HCT116 (cell line): ENCODE data around the gene USH1C. TPM values are rescaled to one million over a fixed set of nuclear protein-coding genes. Genes with fewer than 3 reads are reported as not detected.

Experiments
- ATAC-seq: fragments of 200-7000 bp; cut with Tn5 transposase; 2 replicates; pipeline ENCODE4 v1.9.1; 2020; ENCODE audit warnings: mild to moderate bottlenecking, moderate library complexity
- BruUV-seq: library from RNA; stranded (reverse); fragments of 400-500 nt; replicated peaks from 2 replicates; lab custom pipeline; 2021; lab: Mats Ljungman, UMichigan
- CTCF ChIA-PET: fragments of 300-600 bp; sonication (Branson Sonifier 250); formaldehyde crosslinking; loops from one replicate; lab custom pipeline; 2021; ENCODE audit warnings: antibody characterized with exemption; lab: Charles Lee
- POLR2A ChIA-PET: fragments of 300-600, 350-600 bp; sonication (Branson Sonifier 250); formaldehyde crosslinking; loops from one replicate; lab custom pipeline; 2021; ENCODE audit warnings: antibody characterized with exemption; lab: Charles Lee
- RAD21 ChIA-PET, 2 experiments: fragments of 300-600 bp; sonication (Branson Sonifier 250); formaldehyde crosslinking; loops; one replicate each; lab custom pipeline; 2023; ENCODE audit warnings: low total read pairs in 2 of 2; ENCODE audit not compliant: uncharacterized antibody in 2 of 2, unreplicated experiment in 2 of 2, low non-redundant PET in 1 of 2; lab: Charles Lee
- DNase-seq: peaks from one replicate; pipeline ENCODE4 v3.0.0-alpha.2; 2010; ENCODE audit warnings: low read depth, low spot score
- H2AFZ ChIP-seq: fragments of 200-600 bp; shearing (Covaris generic), sonication (generic); 2 replicates; pipeline ENCODE4 v1.6.1; 2017; ENCODE audit warnings: low read depth, mixed run types, mixed read lengths, antibody characterized with exemption, low read length; ENCODE audit not compliant: poor library complexity, severe bottlenecking
- H3K27ac ChIP-seq: 2 replicates; pipeline ENCODE4 v1.5.1; 2012; ENCODE audit warnings: low read depth, low read length
- H3K27me3 ChIP-seq: fragments of 200-600 bp; sonication (generic); 2 replicates; pipeline ENCODE4 v1.6.1; 2016; ENCODE audit warnings: mixed run types, low read length, mixed read lengths; ENCODE audit not compliant: insufficient read depth
- H3K36me3 ChIP-seq, 2 experiments: fragments of 200-500 bp in 1 of 2; fragments of 200-600 bp in 1 of 2; sonication (Bioruptor generic) in 1 of 2; sonication (generic) in 1 of 2; 2 replicates each; pipeline versions ENCODE4 v1.5.1 to v1.6.1; 2014 to 2016; ENCODE audit warnings: low read length in 2 of 2, inconsistent platforms in 1 of 2, mixed read lengths in 1 of 2, mixed run types in 1 of 2; ENCODE audit not compliant: insufficient read depth in 2 of 2, control insufficient read depth in 1 of 2
- H3K4me1 ChIP-seq, 2 experiments: fragments of 200-600 bp in 1 of 2; sonication (generic) in 1 of 2; 2 replicates each; pipeline versions ENCODE4 v1.5.1 to v1.6.1; 2012 to 2017; ENCODE audit warnings: low read length in 2 of 2, inconsistent platforms in 1 of 2, mild to moderate bottlenecking in 1 of 2, mixed read lengths in 1 of 2, mixed run types in 1 of 2, moderate library complexity in 1 of 2; ENCODE audit not compliant: insufficient read depth in 2 of 2, control insufficient read depth in 1 of 2
- H3K4me2 ChIP-seq: fragments of 200-600 bp; sonication (generic); 2 replicates; pipeline ENCODE4 v1.6.1; 2017; ENCODE audit warnings: mixed run types, low read length, mixed read lengths
- H3K4me3 ChIP-seq, 2 experiments: fragments of 200-600 bp in 1 of 2; sonication (generic) in 1 of 2; replicated peaks in 1 of 2; 2 replicates each; pipeline ENCODE4 v1.5.1; 2011 to 2016; ENCODE audit warnings: low read length in 2 of 2, control low read depth in 1 of 2, low read depth in 1 of 2, mild to moderate bottlenecking in 1 of 2, mixed read lengths in 1 of 2, mixed run types in 1 of 2
- H3K79me2 ChIP-seq: fragments of 200-600 bp; sonication (generic); 2 replicates; pipeline ENCODE4 v1.6.1; 2017; ENCODE audit warnings: mild to moderate bottlenecking, mixed run types, low read length, moderate library complexity, mixed read lengths; ENCODE audit not compliant: insufficient read depth
- H3K9ac ChIP-seq: fragments of 200-600 bp; sonication (generic); 2 replicates; pipeline ENCODE4 v1.6.1; 2016; ENCODE audit warnings: low read length, mixed read lengths
- H3K9me2 ChIP-seq: fragments of 200-600 bp; sonication (generic), shearing (Covaris generic); 2 replicates; pipeline ENCODE4 v1.6.1; 2017; ENCODE audit warnings: mixed run types, mild to moderate bottlenecking, moderate library complexity; ENCODE audit not compliant: insufficient read depth
- H3K9me3 ChIP-seq, 2 experiments: fragments of 200-500 bp in 1 of 2; fragments of 200-600 bp in 1 of 2; sonication (Bioruptor generic) in 1 of 2; sonication (generic) in 1 of 2; 2 replicates each; pipeline ENCODE4 v1.6.1; 2014 to 2017; ENCODE audit warnings: low read length in 2 of 2, mixed read lengths in 2 of 2, inconsistent platforms in 1 of 2, low read depth in 1 of 2, mild to moderate bottlenecking in 1 of 2, mixed run types in 1 of 2, moderate library complexity in 1 of 2; ENCODE audit not compliant: control insufficient read depth in 1 of 2, insufficient read depth in 1 of 2
- H4K20me1 ChIP-seq: fragments of 200-600 bp; sonication (generic), shearing (Covaris generic); 2 replicates; pipeline ENCODE4 v1.6.1; 2017; ENCODE audit warnings: mixed run types, mild to moderate bottlenecking, moderate library complexity; ENCODE audit not compliant: insufficient read depth
- ATF3 ChIP-seq: IDR thresholded peaks from 2 replicates; pipeline ENCODE4 v1.6.1; 2012
- CEBPB ChIP-seq: IDR thresholded peaks from 2 replicates; pipeline ENCODE4 v1.6.1; 2012; ENCODE audit warnings: low read depth
- ELF1 ChIP-seq: IDR thresholded peaks from 2 replicates; pipeline ENCODE4 v1.6.1; 2012; ENCODE audit warnings: low read depth, borderline replicate concordance
- EZH2phosphoT487 ChIP-seq: fragments of 200-600 bp; IDR thresholded peaks from 2 replicates; pipeline ENCODE4 v1.6.1; 2018; ENCODE audit warnings: antibody characterized with exemption, borderline replicate concordance
- FOSL1 ChIP-seq: IDR thresholded peaks from 2 replicates; pipeline ENCODE4 v1.6.1; 2012; ENCODE audit warnings: low read depth
- JUND ChIP-seq: IDR thresholded peaks from 2 replicates; pipeline ENCODE4 v1.6.1; 2012
- MAX ChIP-seq: IDR thresholded peaks from 2 replicates; pipeline ENCODE4 v1.6.1; 2012
- POLR2A ChIP-seq: IDR thresholded peaks from 2 replicates; pipeline ENCODE4 v1.7.0; 2011; ENCODE audit warnings: borderline replicate concordance; ENCODE audit not compliant: insufficient read depth, insufficient read length; ENCODE audit errors: extremely low read depth
- POLR2AphosphoS5 ChIP-seq: IDR thresholded peaks from 2 replicates; pipeline ENCODE4 v1.6.1; 2011; ENCODE audit warnings: mild to moderate bottlenecking, low read depth, low read length, moderate library complexity
- REST ChIP-seq: IDR thresholded peaks from 2 replicates; pipeline ENCODE4 v1.6.1; 2012; ENCODE audit warnings: low read depth
- SIN3A ChIP-seq: IDR thresholded peaks from 2 replicates; pipeline ENCODE4 v1.6.1; 2012; ENCODE audit warnings: low read depth
- SP1 ChIP-seq: IDR thresholded peaks from 2 replicates; pipeline ENCODE4 v1.6.1; 2012; ENCODE audit warnings: low read depth
- SRF ChIP-seq: IDR thresholded peaks from 2 replicates; pipeline ENCODE4 v1.6.1; 2012; ENCODE audit warnings: low read depth
- TCF7L2 ChIP-seq: IDR thresholded peaks from 2 replicates; pipeline ENCODE4 v1.7.0; 2011; ENCODE audit warnings: borderline replicate concordance, inconsistent platforms; ENCODE audit not compliant: insufficient read depth, insufficient read length; ENCODE audit errors: extremely low read depth
- YY1 ChIP-seq: IDR thresholded peaks from 2 replicates; pipeline ENCODE4 v1.6.1; 2011; ENCODE audit warnings: low read length, low read depth, moderate library complexity, mild to moderate bottlenecking; ENCODE audit not compliant: insufficient replicate concordance; ENCODE audit errors: extremely low read depth
- ZFX ChIP-seq: fragments of 450-650 bp; IDR thresholded peaks from 2 replicates; pipeline ENCODE4 v1.6.1; 2017
- ZNF274 ChIP-seq: fragments of 200-500 bp; sonication (Bioruptor generic); IDR thresholded peaks from 2 replicates; pipeline ENCODE4 v1.6.1; 2014; ENCODE audit warnings: mild to moderate bottlenecking, low read depth, low read length, inconsistent platforms
- intact Hi-C: fragments of 100-400 bp; cut with micrococcal nuclease; formaldehyde crosslinking; loops from 2 replicates; pipeline ENCODE4 v1.10.0; 2022
- total RNA-seq: library from RNA; stranded (reverse); gene quantifications from one replicate; pipeline ENCODE4 v1.2.1, GENCODE V29; 2021; ENCODE audit not compliant: unreplicated experiment

USH1C gene
- total RNA-seq, 1 experiment from 2014 or later = 13.4 TPM

GRCh38 chr11:17542249-17542648, 2.0 kb downstream of the USH1C start:
- no peak overlapping the region for H3K9ac ChIP-seq
- CTCF ChIA-PET = interaction anchor here (1.1 to 1.5 kb wide), 2 partner anchors 14 to 189 kb away, joined by 4 to 8 read pairs; no protein-coding TSS in a partner anchor
- no peaks in the 10 kb centered on the region for H3K9me3 ChIP-seq
- no peak for TF ChIP-seq POLR2A
- no peak for TF ChIP-seq CEBPB
- TF ChIP-seq ZFX = no peak
- no peak for TF ChIP-seq SP1
- TF ChIP-seq FOSL1 = no peak
- TF ChIP-seq ELF1 = no peak
- no peak for TF ChIP-seq ZNF274
- no peak for TF ChIP-seq SIN3A
- no peak overlapping the region for H3K27ac ChIP-seq
- no peaks in the 10 kb centered on the region for H4K20me1 ChIP-seq
- no peaks in the 10 kb centered on the region for H3K27me3 ChIP-seq
- RAD21 ChIA-PET = no interaction called here
- peak overlapping the region; percentile 31; the same call in 1 of the 2 replicates for H3K4me2 ChIP-seq
- H3K36me3 ChIP-seq = no peaks in the 10 kb centered on the region
- H2AFZ ChIP-seq = no peak overlapping the region
- no TSS peak for BruUV-seq
- ATAC-seq (no peak), DNase-seq (no peak)
- POLR2A ChIA-PET = no interaction called here
- H3K79me2 ChIP-seq = no peaks in the 10 kb centered on the region
- intact Hi-C loops = no loop called here
- H3K4me1 ChIP-seq = peaks cover 4 to 22% of the 10 kb centered on the region in 2 experiments; a peak in 3 of 4 replicates
- no peaks in the 10 kb centered on the region for H3K9me2 ChIP-seq
- no peak overlapping the region for H3K4me3 ChIP-seq

- no peak overlapping the region for H3K4me3 ChIP-seq
- ATAC-seq = no peak
- H3K27me3 ChIP-seq = no peaks in the 10 kb centered on the region
- TF ChIP-seq YY1 (no peak), REST (no peak), FOSL1 (no peak), TCF7L2 (no peak), JUND (no peak), CEBPB (no peak), SRF (no peak), SP1 (no peak), POLR2AphosphoS5 (no peak), POLR2A (no peak), MAX (no peak), EZH2phosphoT487 (no peak), SIN3A (no peak), ATF3 (no peak)
- TF ChIP-seq, all 23 proteins: peak for 0
- H3K9me2 ChIP-seq = no peaks in the 10 kb centered on the region
- no peak overlapping the region for H3K9ac ChIP-seq
- H3K9me3 ChIP-seq = no peaks in the 10 kb centered on the region
- BruUV-seq = no TSS peak
- ChIA-PET RAD21 (no interaction called here), POLR2A (no interaction called here), CTCF (no interaction called here)
- no peaks in the 10 kb centered on the region for H3K36me3 ChIP-seq
- H4K20me1 ChIP-seq = no peaks in the 10 kb centered on the region
- no peak for DNase-seq
- H3K79me2 ChIP-seq = no peaks in the 10 kb centered on the region
- intact Hi-C loops = no loop called here
- no peak overlapping the region for H3K4me2 ChIP-seq
- H2AFZ ChIP-seq = no peak overlapping the region
- H3K4me1 ChIP-seq = peaks cover 4 to 22% of the 10 kb centered on the region in 2 experiments; a peak in 3 of 4 replicates
- H3K27ac ChIP-seq = no peak overlapping the region
Observed at GRCh38 chr11:17541330-17541885, 2.8 kb downstream of the USH1C start.
